H9 (cell line): Measurements from ENCODE around the gene PHETA1. TPM values are rescaled to one million over a fixed set of nuclear protein-coding genes. Genes with fewer than 3 reads are reported as not detected.

Experiments used
- DNase-seq: peaks from one replicate; pipeline ENCODE4 v3.0.0-alpha.2; 2017
- H2AFZ ChIP-seq: one replicate; pipeline ENCODE4 v1.6.1; 2013; ENCODE audit warnings: mild to moderate bottlenecking, low read length, control low read depth, moderate library complexity
- H2AK5ac ChIP-seq: 2 replicates; pipeline ENCODE4 v1.6.1; 2013; ENCODE audit warnings: low read length, control low read depth, mixed read lengths; ENCODE audit not compliant: insufficient read length
- H2BK120ac ChIP-seq: one replicate; pipeline ENCODE4 v1.6.1; 2013; ENCODE audit warnings: low read depth, mild to moderate bottlenecking, low read length, control low read depth, inconsistent platforms; ENCODE audit not compliant: poor library complexity, severe bottlenecking
- H2BK12ac ChIP-seq: 2 replicates; pipeline ENCODE4 v1.6.1; 2013; ENCODE audit warnings: low read length, control low read depth, mixed read lengths, low read depth; ENCODE audit not compliant: insufficient read length
- H2BK15ac ChIP-seq: 2 replicates; pipeline ENCODE4 v1.6.1; 2013; ENCODE audit warnings: low read depth, low read length, control low read depth
- H2BK20ac ChIP-seq: one replicate; pipeline ENCODE4 v1.6.1; 2013; ENCODE audit warnings: low read depth, mild to moderate bottlenecking, low read length, control low read depth, inconsistent platforms; ENCODE audit not compliant: poor library complexity, severe bottlenecking
- H2BK5ac ChIP-seq: 2 replicates; pipeline ENCODE4 v1.6.1; 2013; ENCODE audit warnings: low read length, control low read depth, mixed read lengths; ENCODE audit not compliant: insufficient read length
- H3K14ac ChIP-seq: 2 replicates; pipeline ENCODE4 v1.6.1; 2013; ENCODE audit warnings: low read length, control low read depth; ENCODE audit not compliant: insufficient read depth
- H3K18ac ChIP-seq: 2 replicates; pipeline ENCODE4 v1.6.1; 2013; ENCODE audit warnings: low read depth, mild to moderate bottlenecking, mixed read lengths, low read length, control low read depth; ENCODE audit not compliant: insufficient read length
- H3K23ac ChIP-seq: 2 replicates; pipeline ENCODE4 v1.6.1; 2013; ENCODE audit warnings: low read length, control low read depth, mixed read lengths, low read depth; ENCODE audit not compliant: insufficient read length
- H3K23me2 ChIP-seq: 2 replicates; pipeline ENCODE4 v1.6.1; 2013; ENCODE audit warnings: low read depth, mild to moderate bottlenecking, mixed read lengths, low read length, control low read depth; ENCODE audit not compliant: insufficient read length, poor library complexity, severe bottlenecking
- H3K27ac ChIP-seq: 2 replicates; pipeline ENCODE4 v1.5.1; 2013; ENCODE audit warnings: low read length, control low read depth, mixed read lengths, low read depth; ENCODE audit not compliant: insufficient read length
- H3K27me3 ChIP-seq: 2 replicates; pipeline ENCODE4 v1.6.1; 2013; ENCODE audit warnings: low read length, control low read depth, inconsistent platforms; ENCODE audit not compliant: insufficient read depth
- H3K4ac ChIP-seq: 2 replicates; pipeline ENCODE4 v1.6.1; 2013; ENCODE audit warnings: low read depth, mild to moderate bottlenecking, control low read depth, inconsistent platforms, low read length, moderate library complexity
- H3K4me1 ChIP-seq: 2 replicates; pipeline ENCODE4 v1.6.1; 2013; ENCODE audit warnings: low read length, control low read depth, inconsistent platforms; ENCODE audit not compliant: insufficient read depth
- H3K4me2 ChIP-seq: 2 replicates; pipeline ENCODE4 v1.6.1; 2013; ENCODE audit warnings: low read length, control low read depth, mixed read lengths; ENCODE audit not compliant: insufficient read length, insufficient read depth
- H3K56ac ChIP-seq: 2 replicates; pipeline ENCODE4 v1.6.1; 2013; ENCODE audit warnings: low read depth, mild to moderate bottlenecking, mixed read lengths, low read length, control low read depth; ENCODE audit not compliant: insufficient read length
- H3K79me1 ChIP-seq: 2 replicates; pipeline ENCODE4 v1.6.1; 2013; ENCODE audit warnings: low read depth, mild to moderate bottlenecking, moderate library complexity, low read length, control low read depth, inconsistent platforms; ENCODE audit not compliant: insufficient read depth, poor library complexity, severe bottlenecking
- H3K79me2 ChIP-seq: 2 replicates; pipeline ENCODE4 v1.6.1; 2013; ENCODE audit warnings: low read length, control low read depth, inconsistent platforms; ENCODE audit not compliant: insufficient read depth
- H3K9ac ChIP-seq: 2 replicates; pipeline ENCODE4 v1.6.1; 2013; ENCODE audit warnings: low read length, control low read depth, mixed read lengths; ENCODE audit not compliant: insufficient read length; ENCODE audit errors: extremely low read depth
- H3K9me3 ChIP-seq: one replicate; pipeline ENCODE4 v1.6.1; 2013; ENCODE audit warnings: low read depth, low read length, inconsistent platforms; ENCODE audit not compliant: control insufficient read depth
- H3T11ph ChIP-seq: one replicate; pipeline ENCODE4 v1.6.1; 2013; ENCODE audit warnings: mild to moderate bottlenecking, low read length, control low read depth, inconsistent platforms
- H4K20me1 ChIP-seq: one replicate; pipeline ENCODE4 v1.6.1; 2013; ENCODE audit not compliant: control insufficient read depth, insufficient read length, insufficient read depth
- H4K5ac ChIP-seq: 2 replicates; pipeline ENCODE4 v1.6.1; 2013; ENCODE audit warnings: low read depth, mild to moderate bottlenecking, mixed read lengths, low read length, control low read depth; ENCODE audit not compliant: insufficient read length
- H4K8ac ChIP-seq: replicated peaks from 2 replicates; pipeline ENCODE4 v1.6.1; 2013; ENCODE audit warnings: low read length, control low read depth, mixed read lengths, low read depth; ENCODE audit not compliant: insufficient read length
- H4K91ac ChIP-seq: 2 replicates; pipeline ENCODE4 v1.6.1; 2013; ENCODE audit warnings: low read depth, mild to moderate bottlenecking, moderate library complexity, mixed read lengths, low read length, control low read depth; ENCODE audit not compliant: insufficient read length
- H3K27ac Mint-ChIP-seq, 3 experiments: 2 replicates in 2 of 3; 3 replicates in 1 of 3; pipeline ENCODE4 v1.8.0; 2020 to 2021; ENCODE audit warnings: mixed read lengths in 3 of 3, mild to moderate bottlenecking in 1 of 3, moderate library complexity in 1 of 3
- H3K27me3 Mint-ChIP-seq: 2 replicates; pipeline ENCODE4 v1.8.0; 2021; ENCODE audit warnings: low read depth, mild to moderate bottlenecking, moderate library complexity, mixed read lengths
- H3K36me3 Mint-ChIP-seq, 3 experiments: 2 replicates in 2 of 3; 3 replicates in 1 of 3; pipeline ENCODE4 v1.8.0; 2020 to 2021; ENCODE audit warnings: low read depth in 3 of 3, mixed read lengths in 3 of 3; ENCODE audit not compliant: insufficient read depth in 1 of 3
- H3K4me1 Mint-ChIP-seq, 2 experiments: 2 replicates each; pipeline ENCODE4 v1.8.0; 2020; ENCODE audit warnings: mixed read lengths in 2 of 2
- H3K4me3 Mint-ChIP-seq, 2 experiments: 2 replicates in 1 of 2; 3 replicates in 1 of 2; pipeline ENCODE4 v1.8.0; 2020 to 2021; ENCODE audit warnings: mild to moderate bottlenecking in 2 of 2, mixed read lengths in 2 of 2, moderate library complexity in 1 of 2
- H3K9me3 Mint-ChIP-seq, 2 experiments: 2 replicates in 1 of 2; 3 replicates in 1 of 2; pipeline ENCODE4 v1.8.0; 2020; ENCODE audit warnings: mild to moderate bottlenecking in 2 of 2, mixed read lengths in 2 of 2, moderate library complexity in 1 of 2
- CTCF ChIP-seq: fragments of 200-600 bp; sonication (generic); conservative IDR thresholded peaks from 3 replicates; pipeline ENCODE4 v1.8.0; 2021; ENCODE audit warnings: antibody characterized with exemption, mild to moderate bottlenecking
- WGBS: extraction: QIAGEN DNeasy Blood & Tissue Kit; methylation state at CpG from one replicate; pipeline ENCODE4 v1.1.7; 2013; ENCODE audit warnings: missing lambda C conversion rate, low lambda C conversion rate, mixed read lengths; ENCODE audit not compliant: insufficient read length; ENCODE audit errors: extremely low coverage; 5-methylcytosine and 5-hydroxymethylcytosine counted together
- total RNA-seq: library from RNA; stranded (reverse); gene quantifications from 2 replicates; pipeline ENCODE4 v1.2.1, GENCODE V29; 2021

The PHETA1 gene
- total RNA-seq, 1 experiment from 2014 or later, result 13.1 TPM

DNA sequence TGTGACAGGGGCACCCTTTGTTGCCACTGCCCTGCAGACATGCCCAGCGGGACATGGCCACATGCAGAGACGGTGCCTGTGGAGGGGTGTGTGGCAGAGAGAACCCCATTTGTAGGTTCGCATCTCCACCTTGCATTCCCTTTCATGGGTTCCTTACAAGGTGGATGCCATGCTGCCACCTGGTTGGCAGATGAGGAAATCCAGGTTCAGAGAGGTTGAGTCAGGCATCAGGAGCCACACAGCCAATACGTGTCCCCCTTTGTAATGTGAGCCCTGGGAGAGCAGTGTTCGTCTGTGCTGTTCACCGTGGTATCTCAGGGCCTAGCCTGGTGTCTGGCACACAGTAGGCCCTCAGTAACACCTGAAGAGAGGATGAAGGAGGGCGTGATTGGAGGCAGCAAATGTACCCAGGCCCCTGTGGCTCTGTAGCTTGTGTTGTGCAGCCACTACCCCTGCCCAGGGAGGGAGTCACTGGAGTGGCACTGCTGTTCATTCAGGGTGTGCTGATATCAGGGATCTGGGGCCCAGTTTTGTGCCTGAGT lies 45.9 kb upstream of the PHETA1 start:
- no peak overlapping the region for H2BK5ac ChIP-seq
- H3K27me3 Mint-ChIP-seq, result no peaks in the 10 kb centered on the region
- TF ChIP-seq CTCF, result no peak
- no peak overlapping the region for H2AK5ac ChIP-seq
- H4K5ac ChIP-seq, result no peak overlapping the region
- H2BK12ac ChIP-seq, result no peak overlapping the region
- no peak overlapping the region for H2BK120ac ChIP-seq
- H3K27ac Mint-ChIP-seq, result peak overlapping the region in 2 of 3 experiments; percentile 38 to 81; a peak in 3 of 7 replicates
- no peak overlapping the region for H3K4ac ChIP-seq
- no CpG with 5 or more reads among the region's 7 CpGs for WGBS
- no peak overlapping the region for H3K23ac ChIP-seq
- H3K9me3 Mint-ChIP-seq, result no peaks in the 10 kb centered on the region
- H4K8ac ChIP-seq, result no peak overlapping the region
- H3K36me3 Mint-ChIP-seq, result peaks cover 4 to 26% (median 9%) of the 10 kb centered on the region in 3 experiments; a peak in 6 of 7 replicates
- H3K18ac ChIP-seq, result no peak overlapping the region
- H3K9ac ChIP-seq, result no peak overlapping the region
- no peaks in the 10 kb centered on the region for H3K27me3 ChIP-seq
- H3K27ac ChIP-seq, result no peak overlapping the region
- peaks cover 51 to 58% of the 10 kb centered on the region in 2 experiments for H3K4me1 Mint-ChIP-seq
- H3T11ph ChIP-seq, result no peak overlapping the region
- no peaks in the 10 kb centered on the region for H3K79me1 ChIP-seq
- H4K20me1 ChIP-seq, result no peaks in the 10 kb centered on the region
- no peak overlapping the region for H3K14ac ChIP-seq
- H2BK15ac ChIP-seq, result no peak overlapping the region
- H3K4me1 ChIP-seq, result peaks cover 6% of the 10 kb centered on the region
- no peak overlapping the region for H2BK20ac ChIP-seq
- H3K23me2 ChIP-seq, result no peaks in the 10 kb centered on the region
- no peak overlapping the region for H3K4me2 ChIP-seq
- no peak for DNase-seq
- no peak overlapping the region; a peak in 1 of 5 replicates for H3K4me3 Mint-ChIP-seq
- H4K91ac ChIP-seq, result no peak overlapping the region
- H2AFZ ChIP-seq, result no peak overlapping the region
- H3K56ac ChIP-seq, result no peak overlapping the region
- no peaks in the 10 kb centered on the region for H3K9me3 ChIP-seq
- peaks cover 25% of the 10 kb centered on the region; the same call in 1 of the 2 replicates for H3K79me2 ChIP-seq
